GM21619 (cell line): ENCODE results near the gene CHRND.

Source experiments
- ATAC-seq: cut with Tn5 transposase; IDR thresholded peaks from one replicate; pipeline ENCODE4 v1.9.1; 2021; ENCODE audit not compliant: unreplicated experiment

Gene CHRND

GRCh38 chr2:232502911-232503808, 22.8 kb upstream of the CHRND start:
- no peak for ATAC-seq

GRCh38 chr2:232503809-232504323, 22.1 kb upstream of the CHRND start:
- ATAC-seq = no peak

- no peak for ATAC-seq
Measured at GRCh38 chr2:232504438-232504837, 21.5 kb upstream of the CHRND start.

- no peak for ATAC-seq
Measured at GRCh38 chr2:232505856-232506255, 20.1 kb upstream of the CHRND start.

- ATAC-seq = no peak
Measured at GRCh38 chr2:232506709-232507108, 19.3 kb upstream of the CHRND start.

- ATAC-seq = no peak
Measured at GRCh38 chr2:232508251-232508650, 17.7 kb upstream of the CHRND start.

- no peak for ATAC-seq
Measured at GRCh38 chr2:232511336-232511890, 14.5 kb upstream of the CHRND start.

- ATAC-seq = no peak
Measured at GRCh38 chr2:232512602-232513001, 13.4 kb upstream of the CHRND start.

- no peak for ATAC-seq
Measured at GRCh38 chr2:232513353-232513752, 12.6 kb upstream of the CHRND start.

GRCh38 chr2:232515639-232516038, 10.3 kb upstream of the CHRND start:
- ATAC-seq = no peak

GRCh38 chr2:232516551-232516950, 9.4 kb upstream of the CHRND start:
- no peak for ATAC-seq

- no peak for ATAC-seq
Measured at GRCh38 chr2:232518844-232519243, 7.1 kb upstream of the CHRND start.

GRCh38 chr2:232519581-232520438, 6.2 kb upstream of the CHRND start, which contains the start of gene PRSS56:
Gene PRSS56 (plus strand): TSS chr2:232520388. CDS start chr2:232520599, 211 bp downstream.
- no peak for ATAC-seq

- ATAC-seq = no peak
Measured at GRCh38 chr2:232520489-232520888, 5.5 kb upstream of the CHRND start.

- ATAC-seq = no peak
Measured at GRCh38 chr2:232521098-232521497, 4.9 kb upstream of the CHRND start.

- ATAC-seq = no peak
Measured at GRCh38 chr2:232521959-232522622, 3.9 kb upstream of the CHRND start.

- no peak for ATAC-seq
Measured at GRCh38 chr2:232522623-232523401, 3.1 kb upstream of the CHRND start.

GRCh38 chr2:232523402-232523681, 2.6 kb upstream of the CHRND start:
- ATAC-seq = no peak

- no peak for ATAC-seq
Measured at GRCh38 chr2:232523682-232524597, 2.0 kb upstream of the CHRND start.
